GM23338 (cell line): Measurements from ENCODE around the gene SREBF2. TPM values are rescaled to one million over a fixed set of nuclear protein-coding genes. Genes with fewer than 3 reads are reported as not detected.

Source experiments
- ATAC-seq: fragments of 200-7000 bp; cut with Tn5 transposase; 3 replicates; pipeline ENCODE4 v1.9.1; 2020
- DNase-seq: peaks from one replicate; pipeline ENCODE4 v3.0.0-alpha.2; 2015; ENCODE audit warnings: low spot score
- H2AFZ ChIP-seq: fragments of 200-600 bp; sonication (generic); 2 replicates; pipeline ENCODE4 v1.8.0; 2016; ENCODE audit warnings: antibody characterized with exemption, mild to moderate bottlenecking, moderate library complexity
- H3F3A ChIP-seq: fragments of 200-600 bp; sonication (generic); replicated peaks from 2 replicates; pipeline ENCODE4 v1.8.0; 2017; ENCODE audit warnings: antibody characterized with exemption, mixed run types, low read depth
- H3K27ac ChIP-seq: fragments of 200-600 bp; sonication (generic); 2 replicates; pipeline ENCODE4 v1.6.1; 2016; ENCODE audit warnings: low read depth
- H3K27me3 ChIP-seq: fragments of 200-600 bp; sonication (generic); 2 replicates; pipeline ENCODE4 v1.8.0; 2016; ENCODE audit warnings: mild to moderate bottlenecking, mixed run types, moderate library complexity; ENCODE audit not compliant: insufficient read depth
- H3K36me3 ChIP-seq: fragments of 200-600 bp; sonication (generic); 2 replicates; pipeline ENCODE4 v1.8.0; 2016; ENCODE audit warnings: mild to moderate bottlenecking; ENCODE audit not compliant: insufficient read depth
- H3K4me1 ChIP-seq: fragments of 200-600 bp; sonication (generic); 2 replicates; pipeline ENCODE4 v1.8.0; 2016; ENCODE audit warnings: mild to moderate bottlenecking, moderate library complexity; ENCODE audit not compliant: insufficient read depth
- H3K4me2 ChIP-seq: fragments of 200-600 bp; sonication (generic); 2 replicates; pipeline ENCODE4 v1.7.1; 2017; ENCODE audit warnings: mixed run types
- H3K4me3 ChIP-seq: fragments of 200-600 bp; sonication (generic); 2 replicates; pipeline ENCODE4 v1.6.1; 2016; ENCODE audit warnings: mixed run types
- H3K79me2 ChIP-seq: fragments of 200-600 bp; sonication (generic); replicated peaks from 2 replicates; pipeline ENCODE4 v1.8.0; 2017; ENCODE audit warnings: mild to moderate bottlenecking; ENCODE audit not compliant: insufficient read depth
- H3K9me2 ChIP-seq: fragments of 200-600 bp; sonication (generic); 2 replicates; pipeline ENCODE4 v1.8.0; 2017; ENCODE audit not compliant: insufficient read depth
- H4K20me1 ChIP-seq: fragments of 200-600 bp; sonication (generic); replicated peaks from 2 replicates; pipeline ENCODE4 v1.8.0; 2017; ENCODE audit warnings: mild to moderate bottlenecking; ENCODE audit not compliant: insufficient read depth
- H3K27ac Mint-ChIP-seq: 2 replicates; pipeline ENCODE4 v1.8.0; 2020; ENCODE audit warnings: inconsistent platforms, mild to moderate bottlenecking, moderate library complexity, mixed read lengths
- H3K27me3 Mint-ChIP-seq: 3 replicates; pipeline ENCODE4 v1.8.0; 2022; ENCODE audit warnings: low read depth, mild to moderate bottlenecking, moderate library complexity, mixed read lengths, inconsistent platforms; ENCODE audit not compliant: insufficient read depth, poor library complexity
- H3K36me3 Mint-ChIP-seq: 3 replicates; pipeline ENCODE4 v1.8.0; 2021; ENCODE audit warnings: low read depth, mild to moderate bottlenecking, inconsistent platforms, moderate library complexity, mixed read lengths
- H3K4me1 Mint-ChIP-seq: 3 replicates; pipeline ENCODE4 v1.8.0; 2020; ENCODE audit warnings: mild to moderate bottlenecking, inconsistent platforms, mixed read lengths
- H3K4me3 Mint-ChIP-seq: 3 replicates; pipeline ENCODE4 v1.8.0; 2021; ENCODE audit warnings: moderate library complexity, mild to moderate bottlenecking, inconsistent platforms, mixed read lengths
- H3K9me3 Mint-ChIP-seq: 3 replicates; pipeline ENCODE4 v1.8.0; 2020; ENCODE audit warnings: moderate library complexity, mild to moderate bottlenecking, inconsistent platforms, mixed read lengths
- CREB1 ChIP-seq: fragments of 250-450 bp; sonication (Bioruptor Pico); IDR thresholded peaks from 2 replicates; pipeline ENCODE4 v1.5.0; 2020; ENCODE audit warnings: low read depth, mild to moderate bottlenecking, moderate library complexity
- CTCF ChIP-seq, 2 experiments: fragments of 200-600 bp in 1 of 2; sonication (generic) in 1 of 2; conservative IDR thresholded peaks; 2 replicates each; pipeline versions ENCODE4 v1.5.1 to v1.6.1; 2016 to 2017; ENCODE audit warnings: antibody characterized with exemption in 2 of 2, low read depth in 2 of 2, mild to moderate bottlenecking in 2 of 2, moderate library complexity in 1 of 2
- ETS1 ChIP-seq: IDR thresholded peaks from 2 replicates; pipeline ENCODE4 v1.6.1; 2016; ENCODE audit warnings: antibody characterized with exemption
- EZH2 ChIP-seq: fragments of 200-600 bp; sonication (generic); IDR thresholded peaks from one replicate; pipeline ENCODE4 v1.8.0; 2017; ENCODE audit warnings: antibody characterized with exemption, mild to moderate bottlenecking, low read depth; ENCODE audit not compliant: unreplicated experiment
- EZH2phosphoT487 ChIP-seq: fragments of 200-600 bp; sonication (generic); IDR thresholded peaks from one replicate; pipeline ENCODE4 v1.8.1; 2018; ENCODE audit warnings: antibody characterized with exemption; ENCODE audit not compliant: unreplicated experiment
- JUNB ChIP-seq: IDR thresholded peaks from one replicate; pipeline ENCODE4 v1.6.1; 2016; ENCODE audit warnings: antibody characterized with exemption; ENCODE audit not compliant: unreplicated experiment
- NANOG ChIP-seq: IDR thresholded peaks from 2 replicates; pipeline ENCODE4 v1.6.1; 2016; ENCODE audit warnings: antibody characterized with exemption, borderline replicate concordance
- POLR2AphosphoS5 ChIP-seq: IDR thresholded peaks from 2 replicates; pipeline ENCODE4 v1.6.1; 2016; ENCODE audit warnings: antibody characterized with exemption, low read depth
- REST ChIP-seq: IDR thresholded peaks from one replicate; pipeline ENCODE4 v1.6.1; 2018; ENCODE audit warnings: antibody characterized with exemption; ENCODE audit not compliant: unreplicated experiment
- STAT1 ChIP-seq: IDR thresholded peaks from one replicate; pipeline ENCODE4 v1.6.1; 2016; ENCODE audit warnings: antibody characterized with exemption; ENCODE audit not compliant: unreplicated experiment
- ZNF114 ChIP-seq: fragments of 250-450 bp; sonication (Bioruptor Pico); IDR thresholded peaks from 2 replicates; pipeline ENCODE4 v1.5.0; 2020; ENCODE audit warnings: mild to moderate bottlenecking, moderate library complexity
- ZNF331 ChIP-seq: fragments of 250-450 bp; sonication (Bioruptor Pico); IDR thresholded peaks from 2 replicates; pipeline ENCODE4 v1.5.0; 2020; ENCODE audit warnings: low read depth, mild to moderate bottlenecking, moderate library complexity
- polyA plus RNA-seq: library from polyadenylated mRNA; unstranded; fragments of >200 nt; fragmentation: Nextera tagmentation; extraction: Ambion mirVana; gene quantifications from 2 replicates; pipeline ENCODE4 v1.2.1, GENCODE V29; 2016
- total RNA-seq: library from RNA; depleted of rRNA; stranded (reverse); fragments of >200 nt; shearing (Covaris generic); gene quantifications from 2 replicates; pipeline ENCODE4 v1.2.3, GENCODE V29; 2014

The SREBF2 gene
- total and polyA plus RNA-seq, 2 experiments from 2014 or later: 48.7 to 163 TPM

GRCh38 chr22:41838842-41839618, 6.1 kb downstream of the SREBF2 start:
- Histone ChIP-seq H3K4me2 (no peak overlapping the region), H3K4me3 (no peak overlapping the region), H3K79me2 (peaks cover 100% of the 10 kb centered on the region), H3K9me2 (no peaks in the 10 kb centered on the region), H2AFZ (no peak overlapping the region), H4K20me1 (peaks cover 70% of the 10 kb centered on the region), H3K27me3 (no peaks in the 10 kb centered on the region), H3F3A (peaks cover 6% of the 10 kb centered on the region; the same call in 1 of the 2 replicates), H3K4me1 (peaks cover 32% of the 10 kb centered on the region), H3K36me3 (peaks cover 26% of the 10 kb centered on the region), H3K27ac (peak overlapping the region; percentile 32; the same call in 1 of the 2 replicates)
- Mint-ChIP-seq H3K36me3 (peaks cover 56% of the 10 kb centered on the region), H3K27me3 (no peaks in the 10 kb centered on the region), H3K4me3 (no peak overlapping the region), H3K9me3 (no peaks in the 10 kb centered on the region), H3K4me1 (peaks cover 39% of the 10 kb centered on the region), H3K27ac (peak overlapping the region; percentile 21)
- ATAC-seq (no peak), DNase-seq (no peak)
- no peak for TF ChIP-seq STAT1
- TF ChIP-seq EZH2: no peak
- no peak for TF ChIP-seq JUNB
- no peak for TF ChIP-seq ZNF331 (CRISPR knock-in tag)
- TF ChIP-seq POLR2AphosphoS5: no peak
- TF ChIP-seq REST: no peak
- no peak for TF ChIP-seq ZNF114 (CRISPR knock-in tag)
- no peak for TF ChIP-seq NANOG
- TF ChIP-seq CREB1 (CRISPR knock-in tag): no peak
- TF ChIP-seq CTCF (conservative IDR thresholded peaks at IDR 0.05; ENCODE audit: low read depth in 2 of 2): no peak

- H3K36me3 Mint-ChIP-seq: peaks cover 48% of the 10 kb centered on the region
- Histone ChIP-seq H3K4me1 (peaks cover 38% of the 10 kb centered on the region), H3K9me2 (no peaks in the 10 kb centered on the region), H3K27ac (peak overlapping the region; percentile 74; the same call in 1 of the 2 replicates), H3F3A (peaks cover 11% of the 10 kb centered on the region; the same call in 1 of the 2 replicates), H2AFZ (no peak overlapping the region), H4K20me1 (peaks cover 81% of the 10 kb centered on the region), H3K36me3 (peaks cover 26% of the 10 kb centered on the region), H3K4me2 (no peak overlapping the region), H3K79me2 (peaks cover 100% of the 10 kb centered on the region), H3K4me3 (no peak overlapping the region), H3K27me3 (no peaks in the 10 kb centered on the region)
- no peaks in the 10 kb centered on the region for H3K9me3 Mint-ChIP-seq
- H3K4me3 Mint-ChIP-seq: no peak overlapping the region; the same call in 2 of the 3 replicates
- H3K4me1 Mint-ChIP-seq: peaks cover 41% of the 10 kb centered on the region
- peaks cover 6% of the 10 kb centered on the region for H3K27me3 Mint-ChIP-seq
- ATAC-seq (no peak), DNase-seq (no peak)
- peak overlapping the region; percentile 60; the same call in 1 of the 2 replicates for H3K27ac Mint-ChIP-seq
- TF ChIP-seq ETS1 (no peak), EZH2phosphoT487 (no peak), CREB1 (CRISPR knock-in tag) (no peak), POLR2AphosphoS5 (no peak), JUNB (no peak), EZH2 (no peak), CTCF (conservative IDR thresholded peaks at IDR 0.05; ENCODE audit: low read depth in 2 of 2) (no peak), NANOG (no peak), STAT1 (no peak)
Measured at GRCh38 chr22:41840216-41840615, 7.3 kb downstream of the SREBF2 start.
